PFSK-1 (cell line): ENCODE data around the gene PLB1.

ENCODE experiments used
- POLR2AphosphoS5 ChIP-seq: IDR thresholded peaks from 2 replicates; pipeline ENCODE4 v1.6.1; 2012; ENCODE audit warnings: low read depth, mild to moderate bottlenecking, control low read depth, low read length, moderate library complexity
- REST ChIP-seq, 2 experiments: IDR thresholded peaks; 2 replicates each; pipeline versions ENCODE4 v1.6.1 to v1.8.0; 2011 to 2012; ENCODE audit warnings: low read depth in 2 of 2, low read length in 2 of 2, control low read depth in 1 of 2, inconsistent platforms in 1 of 2, mild to moderate bottlenecking in 1 of 2, moderate library complexity in 1 of 2; ENCODE audit not compliant: insufficient read depth in 1 of 2
- SIN3A ChIP-seq: IDR thresholded peaks from 2 replicates; pipeline ENCODE4 v1.6.1; 2012; ENCODE audit warnings: mild to moderate bottlenecking, low read length, moderate library complexity, borderline replicate concordance; ENCODE audit not compliant: insufficient read depth
- TAF1 ChIP-seq: IDR thresholded peaks from 2 replicates; pipeline ENCODE4 v1.6.1; 2012; ENCODE audit warnings: low read length, control low read depth, borderline replicate concordance; ENCODE audit not compliant: insufficient read depth

GRCh38 chr2:28639092-28639691, 143.3 kb downstream of the PLB1 start:
- TF ChIP-seq TAF1, result no peak
- no peak for TF ChIP-seq POLR2AphosphoS5
- no peak for TF ChIP-seq REST (IDR thresholded peaks at IDR 0.05; ENCODE audit: insufficient read depth in 1 of 2, low read depth in 2 of 2, low read length in 2 of 2)
- no peak for TF ChIP-seq SIN3A
